OCI-LY1 (cell line): ENCODE measurements around the gene GALNT17.

Experiments used
- H2AFZ ChIP-seq: fragments of 200-600 bp; sonication (generic), shearing (Covaris generic); 2 replicates; pipeline ENCODE4 v1.6.0; 2014; ENCODE audit warnings: antibody characterized with exemption, mild to moderate bottlenecking, low read length
- H3F3A ChIP-seq: fragments of 200-600 bp; sonication (generic), shearing (Covaris generic); 2 replicates; pipeline ENCODE4 v1.6.0; 2014; ENCODE audit warnings: mild to moderate bottlenecking, antibody characterized with exemption, low read length, moderate library complexity; ENCODE audit not compliant: insufficient read depth
- H3K27ac ChIP-seq: fragments of 200-600 bp; sonication (generic); 2 replicates; pipeline ENCODE4 v1.5.1; 2014; ENCODE audit warnings: low read length, mixed run types, mild to moderate bottlenecking, low read depth; ENCODE audit not compliant: poor library complexity, severe bottlenecking
- H3K27me3 ChIP-seq: fragments of 200-600 bp; sonication (generic); 2 replicates; pipeline ENCODE4 v1.6.0; 2014; ENCODE audit warnings: antibody characterized with exemption, mild to moderate bottlenecking, low read length, moderate library complexity; ENCODE audit not compliant: insufficient read depth
- H3K36me3 ChIP-seq: fragments of 200-600 bp; sonication (generic); 2 replicates; pipeline ENCODE4 v1.6.1; 2014; ENCODE audit warnings: mild to moderate bottlenecking, antibody characterized with exemption, low read length, moderate library complexity, mixed read lengths; ENCODE audit not compliant: insufficient read depth
- H3K4me1 ChIP-seq: fragments of 200-600 bp; sonication (generic); 2 replicates; pipeline ENCODE4 v1.5.1; 2014; ENCODE audit warnings: mild to moderate bottlenecking, low read length, moderate library complexity; ENCODE audit not compliant: insufficient read depth, severe bottlenecking
- H3K4me2 ChIP-seq: fragments of 200-600 bp; sonication (generic), shearing (Covaris generic); 2 replicates; pipeline ENCODE4 v1.6.1; 2014; ENCODE audit warnings: low read length
- H3K4me3 ChIP-seq: fragments of 200-600 bp; sonication (generic); 2 replicates; pipeline ENCODE4 v1.5.1; 2014; ENCODE audit warnings: low read length, low read depth, mild to moderate bottlenecking, mixed read lengths; ENCODE audit not compliant: poor library complexity, severe bottlenecking
- H3K79me2 ChIP-seq: fragments of 200-600 bp; shearing (Covaris generic); 2 replicates; pipeline ENCODE4 v1.6.1; 2016; ENCODE audit warnings: mixed run types, low read length, mixed read lengths; ENCODE audit not compliant: insufficient read depth
- H3K9ac ChIP-seq: fragments of 200-600 bp; sonication (generic), shearing (Covaris generic); 2 replicates; pipeline ENCODE4 v1.6.1; 2014; ENCODE audit warnings: mild to moderate bottlenecking, low read length, mixed read lengths
- H3K9me2 ChIP-seq: fragments of 200-600 bp; sonication (generic), shearing (Covaris generic); 2 replicates; pipeline ENCODE4 v1.6.1; 2014; ENCODE audit warnings: low read depth, mild to moderate bottlenecking, low read length, mixed read lengths
- H3K9me3 ChIP-seq: fragments of 200-600 bp; shearing (Covaris generic); 2 replicates; pipeline ENCODE4 v1.6.1; 2014; ENCODE audit warnings: low read length, mixed read lengths
- H4K20me1 ChIP-seq: fragments of 200-600 bp; sonication (generic), shearing (Covaris generic); 2 replicates; pipeline ENCODE4 v1.6.0; 2016; ENCODE audit warnings: mild to moderate bottlenecking, low read length; ENCODE audit not compliant: insufficient read depth
- EZH2 ChIP-seq: fragments of 200-600 bp; sonication (generic), shearing (Covaris generic); IDR thresholded peaks from 2 replicates; pipeline ENCODE4 v1.8.0; 2017; ENCODE audit warnings: borderline replicate concordance, mixed run types, mild to moderate bottlenecking, antibody characterized with exemption, low read length, moderate library complexity, mixed read lengths
- TF ChIP-seq, protein P1 (sequence below): fragments of 200-600 bp; sonication (generic), shearing (Covaris generic); IDR thresholded peaks from 2 replicates; pipeline ENCODE4 v1.5.1; 2017; ENCODE audit warnings: mild to moderate bottlenecking, antibody characterized with exemption, low read length, moderate library complexity, mixed read lengths

GALNT17 gene

DNA sequence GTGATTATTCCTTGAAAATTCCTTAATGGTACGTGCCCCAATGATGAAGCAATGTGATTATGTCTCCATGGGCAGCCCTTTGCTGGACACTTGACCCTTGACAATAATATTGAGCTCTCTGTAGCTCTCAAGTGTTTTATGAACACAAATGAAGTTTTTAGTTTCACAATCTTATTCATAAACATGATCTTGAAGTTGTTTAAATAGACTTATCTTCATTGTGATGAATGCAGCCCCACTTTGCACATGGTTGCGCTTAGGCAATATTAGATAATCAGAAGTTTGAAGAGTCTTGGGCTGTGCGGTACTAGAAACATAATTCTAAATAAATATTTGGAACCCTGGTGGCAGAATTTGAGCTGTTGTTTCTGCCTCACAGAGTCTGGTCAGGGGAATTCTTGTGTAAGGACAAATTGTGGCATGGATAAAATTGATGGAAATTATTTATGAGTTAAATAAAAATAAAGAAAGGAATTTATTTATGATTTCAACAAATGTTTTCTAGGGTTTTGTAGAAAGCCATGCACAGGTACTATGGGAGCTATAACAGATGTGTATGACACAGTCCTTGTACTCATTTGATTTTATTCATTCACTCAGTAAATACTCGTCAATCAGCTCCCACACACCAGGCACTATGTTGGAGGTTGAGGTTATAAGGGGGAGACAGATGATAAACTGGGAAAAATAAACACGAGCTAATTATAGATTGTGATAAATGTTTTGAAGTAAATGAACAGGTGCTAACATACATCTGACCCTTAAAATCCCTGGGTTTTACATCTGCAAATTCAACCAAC is 217.9 kb downstream of the GALNT17 start:
- no peaks in the 10 kb centered on the region for H3K4me1 ChIP-seq
- no peaks in the 10 kb centered on the region for H3K27me3 ChIP-seq
- H3K4me2 ChIP-seq, result no peak overlapping the region
- H3K9me2 ChIP-seq, result no peaks in the 10 kb centered on the region
- H4K20me1 ChIP-seq, result no peaks in the 10 kb centered on the region
- H3K9me3 ChIP-seq, result no peaks in the 10 kb centered on the region
- H3K79me2 ChIP-seq, result no peaks in the 10 kb centered on the region
- no peak overlapping the region for H3K4me3 ChIP-seq
- no peak for TF ChIP-seq EZH2
- TF ChIP-seq, protein P1, sequence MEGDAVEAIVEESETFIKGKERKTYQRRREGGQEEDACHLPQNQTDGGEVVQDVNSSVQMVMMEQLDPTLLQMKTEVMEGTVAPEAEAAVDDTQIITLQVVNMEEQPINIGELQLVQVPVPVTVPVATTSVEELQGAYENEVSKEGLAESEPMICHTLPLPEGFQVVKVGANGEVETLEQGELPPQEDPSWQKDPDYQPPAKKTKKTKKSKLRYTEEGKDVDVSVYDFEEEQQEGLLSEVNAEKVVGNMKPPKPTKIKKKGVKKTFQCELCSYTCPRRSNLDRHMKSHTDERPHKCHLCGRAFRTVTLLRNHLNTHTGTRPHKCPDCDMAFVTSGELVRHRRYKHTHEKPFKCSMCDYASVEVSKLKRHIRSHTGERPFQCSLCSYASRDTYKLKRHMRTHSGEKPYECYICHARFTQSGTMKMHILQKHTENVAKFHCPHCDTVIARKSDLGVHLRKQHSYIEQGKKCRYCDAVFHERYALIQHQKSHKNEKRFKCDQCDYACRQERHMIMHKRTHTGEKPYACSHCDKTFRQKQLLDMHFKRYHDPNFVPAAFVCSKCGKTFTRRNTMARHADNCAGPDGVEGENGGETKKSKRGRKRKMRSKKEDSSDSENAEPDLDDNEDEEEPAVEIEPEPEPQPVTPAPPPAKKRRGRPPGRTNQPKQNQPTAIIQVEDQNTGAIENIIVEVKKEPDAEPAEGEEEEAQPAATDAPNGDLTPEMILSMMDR, result no peak
- H3K27ac ChIP-seq, result no peak overlapping the region
- no peaks in the 10 kb centered on the region for H3K36me3 ChIP-seq
- no peak overlapping the region for H3K9ac ChIP-seq
- H3F3A ChIP-seq, result no peaks in the 10 kb centered on the region
- H2AFZ ChIP-seq, result no peak overlapping the region

DNA sequence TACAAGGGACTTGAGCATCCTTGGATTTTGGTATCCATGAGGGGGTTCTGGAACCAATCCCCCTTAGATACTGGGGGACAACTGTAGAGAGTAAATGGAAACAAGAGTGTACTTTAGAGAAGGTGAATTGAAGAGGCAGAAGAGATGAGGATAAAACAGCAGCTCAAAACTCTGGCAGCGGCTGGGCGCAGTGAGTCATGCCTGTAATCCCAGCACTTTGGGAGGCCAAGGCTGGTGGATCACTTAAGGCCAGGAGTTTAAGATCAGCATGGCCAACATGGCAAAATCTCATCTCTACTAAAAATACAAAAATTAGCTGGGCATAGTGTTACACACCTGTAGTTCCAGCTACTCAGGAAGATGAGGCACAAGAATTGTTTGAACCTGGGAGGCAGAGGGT is 218.7 kb downstream of the GALNT17 start:
- Histone ChIP-seq H3K4me3 (no peak overlapping the region), H3K4me1 (no peaks in the 10 kb centered on the region), H3K9ac (no peak overlapping the region), H3K27ac (no peak overlapping the region), H3K9me3 (no peaks in the 10 kb centered on the region), H3K27me3 (no peaks in the 10 kb centered on the region), H3K36me3 (no peaks in the 10 kb centered on the region), H3K9me2 (no peaks in the 10 kb centered on the region), H3K79me2 (no peaks in the 10 kb centered on the region), H2AFZ (no peak overlapping the region), H3K4me2 (no peak overlapping the region), H3F3A (no peaks in the 10 kb centered on the region), H4K20me1 (no peaks in the 10 kb centered on the region)
- no peak for TF ChIP-seq EZH2
- TF ChIP-seq, protein P1, result no peak

DNA sequence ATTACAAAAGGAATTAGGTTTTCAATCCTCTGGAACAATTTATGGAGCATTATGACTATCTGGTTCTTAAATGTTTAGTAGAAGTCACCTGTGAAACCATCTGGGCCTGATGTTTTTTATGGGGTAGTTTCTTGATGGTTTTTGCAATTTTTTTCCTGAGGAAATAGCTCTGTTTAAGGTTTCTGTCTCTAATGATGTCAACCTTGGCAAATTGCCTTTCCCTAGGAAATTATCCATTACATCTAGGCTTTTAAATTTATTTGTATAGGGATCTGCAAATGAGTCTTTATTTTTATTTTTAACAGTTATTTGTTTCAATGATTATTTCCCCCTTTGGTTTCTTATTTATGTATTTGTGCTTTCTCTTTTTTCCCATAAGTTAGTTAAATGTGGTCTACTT is 222.8 kb downstream of the GALNT17 start:
- TF ChIP-seq, protein P1, result no peak
- TF ChIP-seq EZH2, result no peak
- H3K79me2 ChIP-seq, result no peaks in the 10 kb centered on the region
- H3K9me2 ChIP-seq, result no peaks in the 10 kb centered on the region

More for the DNA sequence above, 222.8 kb downstream of the GALNT17 start:
- Histone ChIP-seq H3K4me2 (no peak overlapping the region), H3K9me3 (no peaks in the 10 kb centered on the region), H3K4me3 (no peak overlapping the region), H3K27me3 (0 out of 2 replicates have a peak, but pooled peaks cover 5% of the 10 kb centered on the region), H2AFZ (no peak overlapping the region), H3K4me1 (no peaks in the 10 kb centered on the region), H3K36me3 (no peaks in the 10 kb centered on the region), H3F3A (no peaks in the 10 kb centered on the region), H3K27ac (no peak overlapping the region), H4K20me1 (no peaks in the 10 kb centered on the region), H3K9ac (no peak overlapping the region)
